ENCODE results near the gene LAMC2. TPM values are rescaled to one million over a fixed set of nuclear protein-coding genes. Genes with fewer than 3 reads are reported as not detected.

Gene LAMC2
- polyA plus RNA-seq, 1 donor, result 33.4 TPM

- no peak overlapping the region for H3K27ac ChIP-seq (ENCODE audit: low read length)
- H3K27me3 ChIP-seq (ENCODE audit: control insufficient read depth, insufficient read depth, low read length), result no peaks in the 10 kb centered on the region
- H3K4me1 ChIP-seq (ENCODE audit: control insufficient read depth, insufficient read depth, low read length), result no peaks in the 10 kb centered on the region
- no peaks in the 10 kb centered on the region for H3K36me3 ChIP-seq (ENCODE audit: control insufficient read depth, insufficient read depth, low read length)
- H3K9me3 ChIP-seq (ENCODE audit: control insufficient read depth, low read depth, low read length), result no peaks in the 10 kb centered on the region
- WGBS (ENCODE audit: insufficient coverage, low lambda C conversion rate), result no CpG with 5 or more reads among the region's 9 CpGs
- no peak overlapping the region for H3K4me3 ChIP-seq (ENCODE audit: low read length)
- no peak for DNase-seq
Observed at GRCh38 chr1:183293241-183293640, 107.2 kb downstream of the LAMC2 start.

GRCh38 chr1:183293876-183294275 lies 107.8 kb downstream of the LAMC2 start:
- no peaks in the 10 kb centered on the region for H3K4me1 ChIP-seq (ENCODE audit: control insufficient read depth, insufficient read depth, low read length)
- no peak overlapping the region for H3K27ac ChIP-seq (ENCODE audit: low read length)
- H3K9me3 ChIP-seq (ENCODE audit: control insufficient read depth, low read depth, low read length), result no peaks in the 10 kb centered on the region
- H3K4me3 ChIP-seq (ENCODE audit: low read length), result no peak overlapping the region
- H3K36me3 ChIP-seq (ENCODE audit: control insufficient read depth, insufficient read depth, low read length), result no peaks in the 10 kb centered on the region
- 100% methylated on average over 1 of the region's 1 CpG for WGBS (ENCODE audit: insufficient coverage, low lambda C conversion rate)
- H3K27me3 ChIP-seq (ENCODE audit: control insufficient read depth, insufficient read depth, low read length), result no peaks in the 10 kb centered on the region
- DNase-seq, result no peak

Other genes with a start within 250 kb of the LAMC2 start
- gene SHCBP1L, start 233.1 kb upstream of the LAMC2 start, polyA plus RNA-seq, result 0.03 TPM
- gene LAMC1, start 162.8 kb upstream of the LAMC2 start, polyA plus RNA-seq, result 93.3 TPM
- gene NMNAT2, start 232.1 kb downstream of the LAMC2 start, polyA plus RNA-seq, result 3.3 TPM